ENCODE results near the gene ANKRD11.

ANKRD11 gene

DNA sequence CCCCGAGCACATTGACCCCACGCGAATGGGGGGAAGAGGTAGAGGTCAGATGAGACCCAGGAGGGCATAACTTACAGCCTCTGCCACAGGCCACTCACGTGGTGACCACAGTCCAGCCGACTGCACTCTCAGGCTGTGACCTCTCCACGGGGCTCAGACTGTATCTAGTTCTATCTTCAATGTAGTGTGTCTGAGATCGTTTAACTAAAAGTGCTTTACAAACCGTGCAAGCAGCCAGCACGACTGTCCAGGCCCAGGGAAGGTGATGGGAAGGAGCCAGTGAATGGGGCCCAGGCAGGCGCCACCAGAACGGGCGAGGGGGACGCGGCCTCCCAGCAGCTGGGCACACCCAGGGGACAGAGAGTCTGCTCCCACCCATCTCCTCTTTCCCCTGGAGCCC, 108.6 kb downstream of the ANKRD11 start:
- DNase-seq (ENCODE audit: low spot score) = no peak

DNA sequence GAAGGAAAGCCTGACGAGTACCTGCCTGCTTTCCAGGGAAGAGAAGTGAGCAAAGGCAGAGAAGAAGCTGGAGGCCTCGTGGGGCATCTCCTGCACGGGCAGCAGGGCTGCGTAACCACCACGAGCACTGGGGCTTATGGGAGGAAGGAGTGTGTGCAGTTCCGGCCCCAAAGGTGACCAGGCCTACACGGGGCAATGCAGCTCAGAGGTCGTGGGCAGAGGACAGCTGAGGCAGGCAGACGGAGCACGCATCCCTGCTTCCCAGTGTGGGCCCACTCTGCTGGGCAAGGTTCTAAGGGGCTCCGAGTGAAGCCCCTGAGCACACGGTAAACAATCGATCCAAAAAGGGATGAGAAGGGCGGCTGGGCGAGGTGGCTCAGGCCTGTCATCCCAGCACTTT, 109.7 kb downstream of the ANKRD11 start:
- no peak for DNase-seq (ENCODE audit: low spot score)

DNA sequence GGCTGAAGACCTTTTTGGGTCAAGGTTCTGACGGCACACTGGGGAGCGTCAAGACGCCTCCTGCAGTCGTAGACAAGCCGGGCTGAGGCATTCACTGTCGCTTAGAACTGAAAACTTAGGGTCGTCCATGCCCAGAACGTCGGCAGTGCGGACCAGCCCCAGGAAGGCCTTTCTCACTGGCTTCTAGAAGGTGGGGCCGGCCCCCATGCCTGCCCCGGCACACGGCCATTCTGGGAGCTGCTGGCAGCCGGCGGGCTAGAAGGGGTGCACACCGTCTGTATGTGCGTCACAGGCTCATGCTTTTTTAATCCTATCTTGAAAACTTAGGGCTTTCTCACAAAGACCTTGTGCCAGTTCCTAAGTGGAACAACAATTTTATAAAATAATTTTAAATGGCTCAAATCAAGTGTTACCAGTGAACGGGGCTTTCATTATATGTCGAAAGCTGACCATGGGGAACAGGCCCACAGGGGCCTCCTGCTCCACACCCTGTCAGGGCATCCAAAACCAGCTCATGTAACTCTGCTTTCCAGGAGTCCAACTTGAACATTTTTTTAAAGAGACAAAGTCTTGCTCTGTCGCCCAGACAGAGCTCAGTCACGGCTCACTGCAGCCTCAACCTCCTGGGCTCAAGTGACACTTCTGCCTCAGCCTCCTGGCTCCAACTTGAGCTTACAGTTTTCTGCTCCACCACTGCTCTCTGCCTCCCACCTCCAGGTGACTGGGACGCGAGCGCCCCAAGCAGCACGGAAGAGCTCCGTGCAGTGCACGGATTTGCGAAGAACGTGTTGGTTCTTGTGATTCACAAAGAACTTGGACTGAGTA, 111.2 kb downstream of the ANKRD11 start:
- no peak for DNase-seq (ENCODE audit: low spot score)

DNA sequence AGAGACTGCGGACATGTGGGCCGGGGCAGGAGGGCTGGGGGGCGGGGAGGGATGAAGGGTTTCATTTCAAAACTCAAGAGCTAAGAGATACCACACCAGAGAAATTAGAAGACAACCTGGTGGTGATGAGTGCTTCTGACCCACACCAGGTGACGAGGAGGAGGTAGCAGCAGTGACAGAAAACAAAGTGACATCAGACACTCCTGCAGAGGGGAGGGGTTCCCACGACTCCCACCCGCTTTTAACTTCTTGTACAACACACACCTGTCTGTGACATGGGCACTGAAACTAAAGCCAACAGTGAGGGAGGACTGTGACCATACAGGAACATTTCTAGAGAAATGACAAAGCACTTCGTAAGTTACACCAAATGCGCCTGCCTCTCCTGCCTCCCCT, 112.9 kb downstream of the ANKRD11 start:
- DNase-seq (ENCODE audit: low spot score) = no peak

DNA sequence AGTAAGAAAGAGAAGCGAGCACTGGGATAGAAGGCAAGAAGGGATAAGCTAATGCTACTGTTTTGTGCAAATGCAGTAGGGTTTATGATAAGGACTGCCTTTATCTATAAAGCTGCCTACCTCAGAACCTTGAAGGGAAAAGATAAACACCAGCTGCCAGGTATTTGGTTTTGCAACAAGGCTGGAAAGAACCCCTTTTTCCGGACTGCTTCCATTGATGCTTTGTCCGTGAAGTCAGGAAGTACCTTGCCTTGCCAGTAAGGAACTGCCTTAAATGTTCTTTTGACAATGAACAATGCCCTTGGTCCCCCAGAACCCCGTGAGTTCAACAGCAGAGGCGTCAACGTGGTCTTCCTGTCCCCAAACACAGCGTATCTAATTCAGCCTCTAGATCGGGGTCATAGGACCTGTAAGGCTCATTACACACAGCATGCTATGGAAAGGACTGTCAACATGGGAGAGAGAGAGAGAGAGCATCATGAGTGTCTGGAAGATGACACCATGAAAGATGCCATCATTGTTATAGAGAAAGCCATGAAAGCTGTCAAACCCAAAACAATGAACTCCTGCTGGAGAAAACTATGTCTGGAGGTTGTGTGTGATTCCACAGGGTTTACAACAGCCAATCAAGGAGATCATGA, 113.4 kb downstream of the ANKRD11 start:
- DNase-seq (ENCODE audit: low spot score) = no peak

DNA sequence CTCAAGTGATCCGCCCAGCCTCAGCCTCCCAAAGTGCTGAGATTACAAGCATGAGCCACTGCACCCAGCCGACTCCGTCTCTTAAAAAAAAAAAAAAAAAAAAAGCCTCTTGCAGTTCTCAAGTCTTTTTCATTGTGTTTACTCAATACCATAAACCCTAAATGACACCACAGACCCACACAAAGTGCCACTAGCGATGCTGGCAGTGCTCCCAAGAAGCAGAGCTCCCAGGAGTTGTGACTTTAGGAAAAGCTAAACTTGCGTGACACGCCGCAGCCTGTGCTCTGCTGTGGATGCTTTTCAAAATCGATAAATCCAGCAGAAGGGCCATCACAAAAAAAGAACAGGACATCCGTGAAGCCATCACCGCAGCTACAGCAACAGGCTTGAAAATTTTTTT, 114.7 kb downstream of the ANKRD11 start:
- no peak for DNase-seq (ENCODE audit: low spot score)

DNA sequence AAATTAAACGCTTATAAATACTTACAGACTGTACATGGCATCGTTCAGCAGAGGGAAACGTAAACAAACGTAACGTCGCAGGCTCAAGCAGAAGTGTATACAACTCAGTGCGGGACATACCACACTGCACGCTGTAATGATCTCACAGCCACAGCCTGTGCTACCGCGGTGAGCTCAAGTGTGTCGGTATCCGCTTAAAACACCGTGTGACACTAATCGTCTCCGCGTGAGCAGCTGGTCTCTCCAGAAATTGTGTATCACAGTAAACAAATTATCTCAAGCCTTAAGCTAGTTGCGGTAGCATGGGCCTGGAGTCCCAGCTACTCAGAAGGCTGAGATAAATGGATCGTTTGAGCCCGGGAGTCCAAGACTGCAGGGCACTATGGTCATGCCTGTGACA, 115.3 kb downstream of the ANKRD11 start:
- DNase-seq (ENCODE audit: low spot score) = no peak

DNA sequence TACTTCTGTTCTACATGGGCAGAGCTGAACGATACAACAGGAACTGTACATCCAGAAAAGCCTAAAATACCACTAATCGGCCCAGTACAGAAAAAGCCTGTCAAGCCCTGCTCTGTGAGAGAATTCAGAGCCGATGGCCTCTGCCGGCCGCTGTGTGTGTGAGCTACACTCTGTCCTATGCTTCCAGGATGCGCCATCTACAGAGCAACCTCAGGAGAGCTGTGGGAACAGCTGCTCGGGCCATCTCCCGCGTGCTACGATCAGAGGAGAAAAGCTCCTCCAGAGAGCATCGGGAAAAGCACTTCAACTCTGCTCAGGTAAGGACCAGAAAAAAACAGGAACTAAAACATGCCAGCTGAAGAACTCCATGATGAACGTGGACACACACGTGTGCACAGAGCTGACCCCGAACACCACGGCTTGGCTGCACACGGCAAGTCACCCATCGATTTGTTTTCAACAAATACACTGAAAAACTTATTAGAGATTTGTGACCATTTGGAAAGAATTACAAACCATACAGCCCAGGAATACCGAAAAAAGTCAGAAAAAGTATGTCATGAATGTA, 115.9 kb downstream of the ANKRD11 start:
- DNase-seq (ENCODE audit: low spot score) = no peak

DNA sequence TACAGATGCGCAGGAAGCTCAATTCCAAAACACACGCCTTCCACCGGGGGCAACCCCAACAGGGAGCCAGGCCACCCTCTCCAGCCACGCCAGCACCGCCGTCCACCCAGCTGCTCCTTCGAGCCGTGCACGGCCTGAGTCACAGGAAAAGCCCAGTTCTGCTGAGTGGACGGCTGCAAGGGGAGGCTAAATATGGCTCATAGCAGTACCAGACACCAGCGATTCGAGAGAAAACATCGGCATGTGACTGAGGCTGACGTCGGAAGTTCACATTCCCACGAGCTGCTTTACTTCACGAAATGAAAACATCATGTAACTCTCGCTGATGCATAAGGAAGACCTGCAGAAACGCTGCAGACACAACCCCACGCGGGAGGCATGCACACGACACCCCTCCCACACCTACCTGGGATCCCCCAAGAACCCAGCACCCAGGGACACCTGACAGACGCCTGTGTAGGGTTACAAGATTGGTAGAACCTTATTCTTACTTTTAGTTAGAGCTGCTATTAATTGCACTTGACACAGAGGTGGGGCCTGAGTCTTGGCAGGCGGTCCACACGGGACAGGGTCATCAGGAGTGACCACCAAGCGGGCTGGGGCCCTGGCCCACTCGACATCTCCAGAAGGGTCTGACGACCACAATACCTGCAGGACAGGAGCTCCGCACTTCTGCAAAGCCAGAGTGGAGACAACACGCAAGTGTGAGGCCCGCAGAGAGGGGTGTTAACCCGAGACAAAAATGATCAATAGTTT, 116.8 kb downstream of the ANKRD11 start:
- no peak for DNase-seq (ENCODE audit: low spot score)

DNA sequence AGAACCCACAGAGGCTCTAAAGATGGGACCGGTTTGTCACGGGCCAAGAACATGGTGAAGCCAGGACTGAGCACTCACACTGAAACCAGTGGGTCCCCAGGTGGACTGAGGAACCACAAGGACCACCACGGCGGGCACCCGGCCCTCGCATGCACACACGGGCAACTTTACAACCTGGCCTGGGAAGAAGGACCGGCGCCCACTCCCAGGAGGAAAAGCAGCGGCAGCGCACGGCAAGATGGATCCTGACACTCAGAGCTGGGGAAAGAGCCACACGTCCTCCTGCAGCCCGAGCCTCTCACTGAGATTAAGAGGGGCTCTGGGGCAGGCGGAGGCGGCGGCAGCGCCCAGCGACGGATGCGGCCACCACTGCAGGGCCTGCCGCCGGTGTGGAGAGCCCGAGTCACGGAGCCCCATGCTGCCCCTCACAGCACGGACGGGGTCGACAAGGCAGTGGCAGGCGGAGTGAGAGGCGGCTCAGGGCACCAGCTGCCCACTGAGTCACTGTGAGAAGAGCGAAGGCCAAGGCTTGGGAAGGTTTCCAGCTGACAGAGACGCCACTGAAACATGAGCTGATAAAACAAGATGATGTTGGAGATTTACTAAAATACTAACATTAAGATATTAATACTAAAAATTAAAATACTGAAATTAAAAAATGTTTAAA, 118.3 kb downstream of the ANKRD11 start:
- no peak for DNase-seq (ENCODE audit: low spot score)

DNA sequence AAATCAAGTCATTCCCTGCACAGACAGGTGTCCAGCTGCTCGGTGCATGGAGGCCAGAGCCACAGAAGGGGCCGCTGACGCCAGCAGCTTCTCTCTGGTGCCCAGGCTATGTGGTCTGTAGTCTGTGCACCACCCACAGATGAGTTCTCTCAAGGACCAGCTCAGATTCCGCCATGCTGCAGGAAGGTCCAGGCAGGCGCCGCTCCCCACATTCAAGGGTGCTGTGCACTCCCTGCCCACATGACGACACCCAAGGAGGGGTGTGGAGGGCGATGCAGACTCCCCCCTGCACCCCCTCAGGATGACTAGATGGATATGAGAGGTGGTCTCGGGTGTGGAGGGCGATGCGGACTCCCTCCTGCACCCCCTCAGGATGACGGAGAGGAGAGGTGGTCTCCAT, 119.0 kb downstream of the ANKRD11 start:
- DNase-seq (ENCODE audit: low spot score) = no peak

DNA sequence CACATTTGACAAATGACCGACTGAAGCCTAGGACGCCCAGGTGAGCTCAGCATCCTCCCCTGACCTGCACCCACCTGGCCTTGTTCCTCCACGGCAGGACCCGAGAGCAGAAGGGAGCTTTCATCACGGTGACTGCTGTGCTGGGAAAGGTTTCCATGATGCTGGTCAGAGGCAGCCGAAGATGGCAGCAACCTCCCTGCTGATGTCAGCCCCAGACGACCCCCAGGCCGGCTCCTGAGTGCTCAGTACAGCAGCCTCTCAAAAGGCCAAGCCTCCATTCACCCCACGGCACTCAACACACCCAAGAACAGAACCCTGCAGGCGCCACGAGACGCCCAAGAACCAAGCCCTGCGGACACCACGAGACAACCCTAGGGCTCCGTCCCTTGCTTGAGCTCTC, 119.8 kb downstream of the ANKRD11 start:
- DNase-seq (ENCODE audit: low spot score) = no peak

DNA sequence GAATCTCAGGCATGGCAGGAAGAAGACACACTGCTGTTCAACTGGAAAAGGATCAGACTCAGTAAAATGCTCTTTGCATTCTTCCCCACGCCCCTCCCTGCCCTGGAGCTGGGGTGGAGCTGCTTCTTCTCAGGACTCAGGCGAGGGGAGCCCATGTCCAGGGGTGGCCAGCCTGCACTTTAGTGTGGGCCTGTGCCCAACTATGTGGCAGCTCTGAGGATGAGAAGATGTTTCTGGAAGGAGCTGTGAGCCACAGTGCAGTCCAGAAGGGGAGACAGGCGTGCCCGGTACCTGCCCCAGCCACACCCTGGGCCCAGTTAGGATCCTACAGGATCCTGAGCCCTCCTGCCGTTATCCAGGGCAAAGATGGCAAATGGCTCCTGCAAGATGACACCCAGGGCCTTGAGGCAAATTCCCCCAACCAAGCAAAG, 120.3 kb downstream of the ANKRD11 start:
- DNase-seq (ENCODE audit: low spot score) = peak; percentile 64

DNA sequence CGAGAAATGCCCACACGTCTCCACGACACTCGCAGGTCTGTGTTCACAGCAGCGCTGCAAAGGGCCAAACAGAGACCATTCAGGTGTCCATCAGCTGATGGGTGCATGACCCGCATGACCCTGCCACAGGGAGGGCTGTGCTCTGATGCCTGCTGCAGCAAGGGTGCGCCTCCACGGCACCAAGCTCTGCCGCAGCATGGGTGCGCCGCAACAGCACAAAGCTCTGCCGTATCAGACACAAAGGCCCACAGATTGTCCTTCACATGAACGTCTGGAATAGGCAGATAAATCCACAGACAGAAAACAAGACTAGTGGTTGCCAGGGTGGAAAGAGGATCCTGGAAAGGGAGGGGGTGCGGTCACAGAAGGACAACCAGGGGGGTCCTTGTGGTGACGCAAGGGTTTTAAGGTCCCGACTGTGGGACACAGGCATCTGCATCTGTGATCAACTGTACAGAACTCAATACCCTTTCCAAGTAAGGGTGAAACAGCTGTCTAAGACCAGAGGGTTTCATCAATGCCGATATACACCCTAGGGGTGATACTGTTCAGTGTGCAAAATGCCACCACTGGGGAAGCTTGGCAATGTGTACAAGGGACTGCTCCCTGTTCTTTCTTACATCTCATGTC, 121.0 kb downstream of the ANKRD11 start:
- DNase-seq (ENCODE audit: low spot score) = no peak

DNA sequence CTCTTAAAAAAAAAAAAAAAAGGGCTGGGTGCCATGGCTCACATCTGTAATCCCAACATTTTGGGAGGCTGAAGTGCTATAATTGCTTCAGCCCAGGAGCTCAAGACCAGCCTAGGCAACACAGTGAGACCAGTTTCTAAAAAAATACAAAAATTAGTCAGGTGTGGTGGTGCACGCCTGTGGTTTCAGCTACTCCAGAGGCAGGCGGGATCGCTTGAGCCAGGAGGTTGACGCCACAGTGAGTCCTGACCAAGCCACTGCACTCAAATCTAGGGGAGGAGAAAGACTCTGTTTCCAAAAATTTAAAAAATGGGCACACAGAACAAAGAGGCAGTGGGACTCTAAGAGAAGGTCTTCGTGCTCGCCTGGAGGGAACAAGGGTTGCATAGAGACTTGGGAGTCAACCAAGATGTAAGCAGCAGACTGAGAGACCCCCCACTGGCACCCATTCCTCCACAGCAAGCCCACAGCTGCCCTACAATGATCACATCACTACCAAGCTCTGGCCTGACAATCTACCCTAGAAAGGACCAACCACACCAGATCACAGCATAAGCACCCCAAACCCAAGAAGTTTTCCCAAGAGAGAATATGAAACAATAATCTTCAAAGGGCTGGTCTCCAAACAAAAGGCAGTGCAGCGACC, 121.6 kb downstream of the ANKRD11 start:
- no peak for DNase-seq (ENCODE audit: low spot score)

DNA sequence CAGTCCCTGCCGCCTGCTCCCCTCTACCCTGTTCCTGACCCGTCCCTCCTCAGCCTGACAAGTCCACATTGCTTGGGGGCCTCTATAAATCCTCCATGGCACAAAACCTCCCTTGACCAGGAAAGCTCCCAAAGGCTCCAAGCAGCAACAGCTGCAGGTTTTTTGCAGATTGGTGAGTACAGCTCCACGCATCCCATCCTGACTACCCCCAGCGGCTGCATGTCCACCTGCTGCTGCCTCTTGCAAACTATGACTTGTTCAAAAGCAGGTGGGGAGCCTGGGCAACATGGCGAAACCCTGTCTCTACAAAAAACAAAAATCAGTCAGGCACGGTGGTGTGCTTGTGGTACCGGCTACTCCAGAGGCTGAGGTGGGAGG, 122.8 kb downstream of the ANKRD11 start:
- DNase-seq (ENCODE audit: low spot score) = no peak

DNA sequence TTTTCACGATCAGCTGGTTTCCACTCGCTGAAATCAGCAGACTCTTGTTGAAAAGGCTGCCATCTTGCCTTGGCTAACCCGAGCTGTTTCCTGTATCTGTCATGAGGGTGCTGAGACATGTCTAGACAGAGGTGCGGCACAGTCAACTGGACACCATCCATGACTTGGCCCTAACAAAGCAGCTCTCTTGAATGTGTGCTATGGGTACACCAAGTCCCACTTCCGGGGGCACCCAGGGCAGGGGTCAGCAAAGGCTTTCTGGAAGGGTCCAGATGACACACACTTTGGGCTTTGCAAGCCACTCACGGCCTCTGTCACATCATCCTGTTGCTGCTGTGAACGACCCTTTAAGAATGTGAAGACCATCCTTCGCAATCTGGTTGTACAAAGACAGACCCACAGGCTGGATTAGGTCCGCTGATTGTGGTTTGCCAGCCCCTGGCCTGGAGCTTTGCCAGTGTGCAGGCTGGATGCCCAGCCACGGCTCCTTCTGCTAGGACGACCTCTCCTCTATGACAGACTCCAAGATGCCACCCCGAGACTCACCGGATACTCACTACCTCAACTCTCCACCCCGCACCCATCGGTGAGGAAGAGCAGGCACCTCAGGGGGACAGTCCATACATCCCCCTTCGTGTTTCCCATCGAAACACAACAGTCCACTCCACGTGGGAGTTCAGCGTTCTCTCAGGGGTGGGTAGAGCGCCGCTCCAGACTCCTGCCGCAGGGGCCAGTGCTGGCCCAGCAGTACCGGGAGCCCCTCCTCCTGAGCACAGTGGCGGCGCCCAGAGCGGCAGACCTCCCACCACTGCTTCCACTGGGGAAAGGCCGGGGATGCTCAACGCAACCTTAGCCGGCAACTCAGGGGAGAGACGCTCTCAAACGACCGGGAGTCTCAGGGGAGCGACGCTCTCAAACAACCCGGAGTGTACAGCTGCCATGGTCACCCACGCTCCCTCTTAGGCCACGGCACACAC, 123.5 kb downstream of the ANKRD11 start:
- no peak for DNase-seq (ENCODE audit: low spot score)

DNA sequence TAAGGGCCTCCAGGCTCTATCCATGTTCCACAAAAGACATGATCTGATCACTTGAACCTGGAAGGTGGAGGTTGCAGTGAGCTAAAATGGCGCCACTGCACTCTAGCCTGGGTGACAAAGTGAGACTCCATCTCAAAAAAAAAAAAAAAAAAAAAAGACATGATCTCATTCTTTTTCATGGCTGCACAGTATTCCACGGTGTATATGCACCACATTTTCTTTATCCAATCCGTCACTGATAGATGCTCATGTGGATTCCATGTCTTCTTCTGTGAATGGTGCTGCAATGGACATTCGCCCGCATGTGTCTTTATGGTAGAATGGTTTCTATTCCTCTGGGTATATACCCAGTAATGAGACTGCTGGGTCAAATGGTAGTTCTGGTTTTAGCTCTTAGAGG, 124.4 kb downstream of the ANKRD11 start:
- no peak for DNase-seq (ENCODE audit: low spot score)

DNA sequence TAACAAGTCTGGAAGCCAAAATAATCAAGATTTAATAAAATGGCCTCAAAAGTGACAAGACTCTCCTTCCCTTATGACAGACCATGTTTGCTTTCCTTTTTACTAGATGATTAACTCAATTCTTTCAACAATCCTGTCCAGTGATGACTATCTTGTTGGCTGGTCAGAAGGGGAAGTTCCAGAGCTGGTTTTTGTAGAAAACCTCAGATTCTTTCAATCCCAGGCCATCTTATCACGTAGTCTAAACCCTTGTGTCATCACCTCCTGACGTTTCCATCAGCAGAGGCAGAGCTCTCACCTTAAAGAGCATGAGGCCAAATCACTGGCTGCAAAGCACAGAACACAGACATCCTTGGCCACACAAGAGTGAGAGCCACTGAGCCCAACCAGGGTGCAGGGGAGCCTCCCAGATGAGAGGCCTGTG, 125.3 kb downstream of the ANKRD11 start:
- DNase-seq (ENCODE audit: low spot score) = peak; percentile 78

DNA sequence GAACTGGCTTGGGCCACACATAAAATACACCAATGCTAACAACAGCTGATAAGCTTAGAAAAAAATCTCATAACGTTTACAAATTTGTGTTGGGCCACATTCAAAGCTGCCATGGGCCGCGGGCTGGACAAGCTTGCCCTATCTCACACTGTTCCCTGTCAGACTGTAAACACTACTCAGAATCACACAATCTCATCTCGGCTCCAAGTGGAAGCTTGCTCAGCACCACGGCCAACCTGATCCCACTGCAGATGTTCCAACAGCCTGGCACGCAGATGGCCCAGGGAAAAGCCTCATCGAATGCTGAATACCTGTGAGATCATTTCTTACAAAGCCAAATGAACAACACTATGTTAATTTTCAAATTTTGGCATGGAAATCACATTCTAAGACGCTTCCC, 125.8 kb downstream of the ANKRD11 start:
- no peak for DNase-seq (ENCODE audit: low spot score)
